ENCODE results near the gene LRSAM1. TPM values are rescaled to one million over a fixed set of nuclear protein-coding genes. Genes with fewer than 3 reads are reported as not detected.

The LRSAM1 gene
- total and polyA plus RNA-seq, 12 donors: 6.8 to 74.8 (median 29.3) TPM

- no peaks in the 10 kb centered on the region for H3K4me1 ChIP-seq (replicated peaks in 1 of 2)
- 88 to 100% (median 95%) methylated on average over 1 to 17 of the region's 17 CpGs for WGBS, 4 donors
- DNase-seq: no peak
- H3K27me3 ChIP-seq: no peaks in the 10 kb centered on the region
- intact Hi-C loops (cut with DNase I): no loop called here
- peaks cover 0 to 50% of the 10 kb centered on the region in 2 donors for H3K36me3 ChIP-seq (replicated peaks in 1 of 2)
- H3K4me3 ChIP-seq: no peak overlapping the region
- TF ChIP-seq CTCF (IDR thresholded peaks at IDR 0.05) (no peak), POLR2A (IDR thresholded peaks at IDR 0.05) (no peak)
- H3K27ac ChIP-seq: no peak overlapping the region
- H3K9me3 ChIP-seq (replicated peaks in 1 of 3): no peaks in the 10 kb centered on the region
These were observed 28.3 kb downstream of the LRSAM1 start for GRCh38 chr9:127479507-127480081.

DNA sequence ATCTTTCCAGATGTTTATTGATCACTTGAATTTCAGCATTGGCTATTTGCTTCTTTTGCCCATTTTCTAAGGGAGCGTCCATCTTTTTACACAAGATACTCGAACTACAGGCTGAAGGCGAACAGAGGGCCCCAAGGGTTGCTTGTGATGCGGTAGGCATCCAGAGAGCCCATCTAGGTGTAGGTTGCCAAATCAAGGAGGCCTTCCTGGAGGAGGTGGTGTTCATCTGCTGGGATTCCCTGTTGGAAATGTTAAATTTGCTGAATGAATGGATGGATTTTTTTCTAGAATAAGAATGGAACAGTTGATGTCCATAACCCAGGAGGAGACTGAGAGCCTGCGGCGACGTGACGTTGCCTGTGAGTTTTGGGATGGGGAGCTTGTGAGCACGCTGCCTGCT lies 31.4 kb downstream of the LRSAM1 start:
- Histone ChIP-seq H3K4me3 (no peak overlapping the region), H3K27me3 (no peaks in the 10 kb centered on the region), H3K36me3 (replicated peaks in 1 of 2) (peaks cover 0 to 61% of the 10 kb centered on the region in 2 donors), H3K9me3 (replicated peaks in 1 of 3) (no peaks in the 10 kb centered on the region), H3K4me1 (replicated peaks in 1 of 2) (no peaks in the 10 kb centered on the region), H3K27ac (no peak overlapping the region)
- TF ChIP-seq CTCF (IDR thresholded peaks at IDR 0.05): no peak
- TF ChIP-seq POLR2A (IDR thresholded peaks at IDR 0.05): no peak
- 96 to 99% (median 97%) methylated on average over 9 of the region's 9 CpGs for WGBS, 4 donors
- DNase-seq: no peak
- intact Hi-C loops (cut with DNase I): no loop called here

- Histone ChIP-seq H3K9me3 (replicated peaks in 1 of 3) (no peaks in the 10 kb centered on the region), H3K36me3 (replicated peaks in 1 of 2) (peaks cover 0 to 43% of the 10 kb centered on the region in 2 donors), H3K4me1 (replicated peaks in 1 of 2) (no peaks in the 10 kb centered on the region), H3K27me3 (no peaks in the 10 kb centered on the region), H3K4me3 (no peak overlapping the region), H3K27ac (no peak overlapping the region)
- intact Hi-C loops (cut with DNase I): no loop called here
- TF ChIP-seq POLR2A (IDR thresholded peaks at IDR 0.05) (no peak), CTCF (IDR thresholded peaks at IDR 0.05) (no peak)
- DNase-seq: no peak
- WGBS, 4 donors: 84 to 95% (median 89%) methylated on average over 7 to 11 of the region's 11 CpGs
These were observed 34.7 kb downstream of the LRSAM1 start for GRCh38 chr9:127485995-127486394.

DNA sequence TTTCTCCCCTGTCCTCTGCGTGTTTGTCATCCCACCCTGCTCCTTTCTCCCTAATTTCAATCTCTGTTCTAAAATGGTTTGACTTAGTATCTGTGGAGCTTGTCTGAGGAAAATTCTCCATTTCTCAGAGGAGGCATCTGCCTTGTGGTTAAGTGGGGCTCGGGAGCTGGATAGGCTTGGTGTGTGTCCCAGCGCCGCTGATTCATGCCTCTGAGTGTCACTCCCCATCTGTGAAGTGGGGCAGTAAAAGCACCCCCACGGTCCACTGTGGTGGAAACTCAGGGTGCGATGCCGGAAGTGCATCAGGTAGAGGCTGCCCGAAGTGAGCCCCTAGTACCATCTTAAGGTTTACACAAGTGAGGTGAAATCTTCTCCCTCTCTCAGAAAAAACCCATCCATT lies 37.6 kb downstream of the LRSAM1 start:
- H3K4me3 ChIP-seq: no peak overlapping the region
- no peaks in the 10 kb centered on the region for H3K4me1 ChIP-seq (replicated peaks in 1 of 2)
- H3K27me3 ChIP-seq: no peaks in the 10 kb centered on the region
- intact Hi-C loops (cut with DNase I): no loop called here
- no peak overlapping the region for H3K27ac ChIP-seq
- H3K36me3 ChIP-seq (replicated peaks in 1 of 2): peaks cover 0 to 49% of the 10 kb centered on the region in 2 donors
- no peaks in the 10 kb centered on the region for H3K9me3 ChIP-seq (replicated peaks in 1 of 3)
- TF ChIP-seq POLR2A (IDR thresholded peaks at IDR 0.05) (no peak), CTCF (IDR thresholded peaks at IDR 0.05) (no peak)
- DNase-seq: no peak
- 85 to 95% (median 86%) methylated on average over 8 of the region's 8 CpGs for WGBS, 4 donors

All from adrenal gland (tissue), 12 donors.